G401 (cell line): ENCODE measurements around the gene STAP1. TPM values are rescaled to one million over a fixed set of nuclear protein-coding genes. Genes with fewer than 3 reads are reported as not detected.
"Not testable (repeated sequence)": the region's sequence is repeated elsewhere in the genome, so short reads cannot be mapped to it uniquely, and the experiment has no call there.

Experiments
- DNase-seq: peaks from one replicate; pipeline ENCODE4 v3.0.0-alpha.2; 2015; ENCODE audit warnings: low spot score
- in situ Hi-C: cut with HindIII; loops from 2 replicates; pipeline ENCODE4 v1.10.0; 2016; ENCODE audit warnings: low sequenced_read_pairs, mixed read lengths
- total RNA-seq: library from RNA; depleted of rRNA; stranded (reverse); fragments of >200 nt; shearing (Covaris generic); gene quantifications from 2 replicates; pipeline ENCODE4 v1.2.3, GENCODE V29; 2014; rRNA removed

The STAP1 gene
- total RNA-seq, 1 experiment from 2014 or later = not detected

DNA sequence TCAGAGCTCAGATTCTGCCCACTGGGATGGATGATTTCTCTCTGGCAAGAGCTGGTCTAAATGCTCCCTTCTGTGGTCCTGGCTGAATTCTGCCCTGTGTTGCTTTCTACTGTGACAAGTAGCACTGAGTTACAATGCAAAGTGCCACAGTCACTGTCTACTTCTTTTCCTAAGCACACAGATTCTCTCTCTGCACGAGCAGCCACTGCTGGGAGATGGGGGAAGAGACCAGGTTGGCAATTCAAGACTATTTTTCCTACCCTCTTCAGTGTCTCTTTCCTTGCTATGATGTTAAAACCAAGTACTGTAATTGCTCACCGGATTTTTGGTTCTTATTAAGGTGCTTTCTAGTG is 45.5 kb downstream of the STAP1 start:
- no peak for DNase-seq
- in situ Hi-C loops = no loop called here

GRCh38 chr4:67604749-67605148 is 46.2 kb downstream of the STAP1 start:
- in situ Hi-C loops = no loop called here
- no peak for DNase-seq

- DNase-seq = no peak
- in situ Hi-C loops = no loop called here
Observed at GRCh38 chr4:67608027-67608426, 49.5 kb downstream of the STAP1 start.

DNA sequence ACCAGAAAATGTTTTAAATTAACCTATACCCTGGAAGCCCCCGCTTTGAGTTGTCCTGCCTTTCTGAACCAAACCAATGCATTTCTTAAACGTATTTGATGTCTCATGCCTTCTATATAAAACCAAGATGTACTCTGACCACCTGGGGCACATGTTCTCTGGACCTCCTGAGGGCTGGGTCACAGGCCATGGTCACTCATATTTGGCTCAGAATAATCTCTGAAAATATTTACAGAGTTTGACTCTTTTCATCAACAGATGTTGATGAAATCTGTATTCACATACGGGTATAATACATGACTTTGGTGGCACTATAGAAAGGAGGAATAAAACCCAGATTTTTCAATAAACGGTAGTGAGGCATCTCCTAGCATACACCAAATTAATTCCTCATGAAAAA is 55.7 kb downstream of the STAP1 start:
- no peak for DNase-seq
- in situ Hi-C loops = no loop called here

GRCh38 chr4:67615119-67615518 is 56.6 kb downstream of the STAP1 start:
- DNase-seq = no peak
- in situ Hi-C loops = no loop called here

DNA sequence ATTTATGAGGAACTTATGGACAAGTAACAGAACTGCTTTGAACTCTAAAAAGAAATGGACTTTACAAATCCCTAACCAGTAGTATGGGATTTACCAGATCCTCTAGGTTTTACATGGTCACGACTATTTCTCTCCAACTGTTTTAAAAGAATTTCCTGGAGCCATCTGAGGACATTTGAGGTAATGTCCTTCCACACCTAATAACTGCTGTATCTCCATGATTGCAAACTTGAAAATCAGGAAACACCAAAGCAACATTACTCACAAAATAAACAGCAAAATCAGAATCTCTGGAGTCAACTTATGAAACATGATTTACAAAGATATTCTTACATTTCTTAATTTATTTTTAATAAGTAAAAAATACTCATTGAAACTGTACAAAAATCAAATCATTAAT is 58.0 kb downstream of the STAP1 start:
- DNase-seq = no peak
- in situ Hi-C loops = no loop called here

GRCh38 chr4:67624939-67625338 is 66.4 kb downstream of the STAP1 start:
- no peak for DNase-seq
- in situ Hi-C loops = no loop called here

DNA sequence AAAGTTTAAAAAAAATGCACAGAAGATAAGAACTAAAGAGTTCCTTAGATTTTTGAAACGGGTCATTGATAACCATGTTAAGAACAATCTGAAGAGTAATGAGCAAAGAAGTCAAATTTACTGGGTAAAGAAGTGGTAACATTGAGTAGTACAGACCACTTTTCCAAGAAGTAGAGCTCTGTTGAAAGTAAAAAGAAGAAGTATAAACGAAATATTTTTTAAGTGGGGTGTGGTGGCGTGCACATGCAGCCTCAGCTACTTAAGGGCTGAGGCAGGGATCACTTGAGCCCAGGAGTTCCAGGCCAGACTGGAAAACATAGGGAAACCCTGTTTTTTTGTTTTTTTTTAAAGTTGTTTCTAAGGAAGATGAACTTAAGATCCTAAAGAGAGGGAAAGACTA is 74.0 kb downstream of the STAP1 start:
- no peak for DNase-seq
- in situ Hi-C loops = no loop called here

DNA sequence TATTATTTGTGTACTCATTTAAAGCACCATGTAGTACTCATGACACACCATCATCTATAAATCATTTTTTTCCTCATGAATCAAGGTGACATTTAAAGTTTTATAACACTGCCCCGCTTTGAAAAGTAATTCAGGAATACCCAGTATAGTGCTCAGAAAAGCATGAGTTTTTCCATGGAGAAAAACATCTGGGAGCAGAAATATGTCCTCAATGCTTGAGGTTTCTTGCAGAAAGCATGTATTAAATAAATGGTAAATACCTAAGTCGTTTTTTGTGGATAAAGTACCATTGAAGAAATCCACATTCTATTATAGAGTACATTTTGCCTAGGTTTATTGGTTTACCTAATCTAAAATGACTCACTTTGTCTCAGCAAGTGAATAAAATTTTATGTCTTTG is 76.2 kb downstream of the STAP1 start:
- in situ Hi-C loops = no loop called here
- DNase-seq = no peak

DNA sequence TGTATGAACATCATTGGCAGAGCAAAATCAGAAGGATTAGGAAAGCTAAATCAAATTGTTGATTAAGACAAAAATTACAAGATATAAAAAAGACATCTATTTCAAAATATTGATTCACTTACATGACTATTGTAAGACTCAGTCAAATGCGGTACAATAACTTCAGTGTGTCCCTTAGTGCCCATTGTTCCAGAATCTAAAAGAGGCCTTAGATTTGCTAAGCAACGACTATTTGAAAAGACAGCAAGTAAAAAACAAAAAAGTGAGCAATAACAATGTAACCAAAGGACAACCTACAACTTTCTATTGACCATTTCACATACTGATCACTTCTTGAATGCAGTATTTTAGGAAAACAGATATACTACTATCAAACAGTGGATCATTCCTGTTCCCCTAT is 76.8 kb downstream of the STAP1 start:
- in situ Hi-C loops = no loop called here
- DNase-seq = no peak

GRCh38 chr4:67636978-67637377 is 78.5 kb downstream of the STAP1 start:
- DNase-seq, in situ Hi-C loops: not testable (repeated sequence)

GRCh38 chr4:67638136-67638535 is 79.6 kb downstream of the STAP1 start:
- in situ Hi-C loops = no loop called here
- DNase-seq = no peak

DNA sequence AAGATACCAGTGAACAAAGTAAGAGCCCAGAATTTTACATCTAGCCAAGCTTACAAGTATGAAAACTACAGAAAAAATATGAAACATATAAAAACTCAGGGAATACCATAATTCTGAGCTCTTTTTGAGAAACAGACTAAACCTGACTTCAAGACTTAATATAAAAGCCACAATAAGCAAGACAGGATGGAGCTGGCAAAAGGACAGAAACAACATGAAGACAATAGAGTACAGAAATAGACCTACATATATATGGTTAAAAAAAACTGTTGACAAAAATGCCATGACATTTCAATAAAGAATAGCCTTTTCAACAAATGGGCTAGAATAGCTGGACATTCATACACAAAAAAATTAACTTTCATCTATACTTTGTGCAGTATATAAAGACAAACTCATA is 93.0 kb downstream of the STAP1 start:
- in situ Hi-C loops = no loop called here
- DNase-seq = no peak

Other genes with a start within 250 kb of the STAP1 start
- gene CENPC, start 13.2 kb upstream of the STAP1 start, total RNA-seq = 13.8 and 15.8 TPM in 2 replicates
- 28.4 and 98.3 TPM in 2 replicates for gene UBA6, start 142.4 kb downstream of the STAP1 start, total RNA-seq
- not detected in 2 replicates for gene GNRHR, start 195.7 kb downstream of the STAP1 start, total RNA-seq